Neural progenitor cell (in vitro differentiated cells): ENCODE results near the gene SLC27A1. TPM values are rescaled to one million over a fixed set of nuclear protein-coding genes. Genes with fewer than 3 reads are reported as not detected.

ENCODE experiments used
- DNase-seq: peaks from one replicate; pipeline ENCODE4 v3.0.0-alpha.2; 2016; ENCODE audit warnings: low spot score
- H2AFZ ChIP-seq: fragments of 200-600 bp; sonication (generic); replicated peaks from 2 replicates; pipeline ENCODE4 v1.6.1; 2016; ENCODE audit warnings: antibody characterized with exemption
- H3F3A ChIP-seq: fragments of 200-600 bp; sonication (generic); 2 replicates; pipeline ENCODE4 v1.6.1; 2016; ENCODE audit warnings: antibody characterized with exemption, low read depth
- H3K27ac ChIP-seq: fragments of 200-600 bp; sonication (generic); 2 replicates; pipeline ENCODE4 v1.5.1; 2016; ENCODE audit warnings: mild to moderate bottlenecking
- H3K27me3 ChIP-seq: fragments of 200-600 bp; sonication (generic); 2 replicates; pipeline ENCODE4 v1.6.1; 2016; ENCODE audit warnings: mild to moderate bottlenecking, moderate library complexity
- H3K36me3 ChIP-seq: fragments of 200-600 bp; sonication (generic); 2 replicates; pipeline ENCODE4 v1.5.1; 2016
- H3K4me1 ChIP-seq: fragments of 200-600 bp; sonication (generic); 2 replicates; pipeline ENCODE4 v1.6.1; 2016; ENCODE audit warnings: mixed run types
- H3K4me2 ChIP-seq: fragments of 200-600 bp; sonication (generic); 2 replicates; pipeline ENCODE4 v1.6.1; 2016
- H3K4me3 ChIP-seq: fragments of 200-600 bp; sonication (generic); 2 replicates; pipeline ENCODE4 v1.5.1; 2016
- H3K79me2 ChIP-seq: fragments of 200-600 bp; sonication (generic); 2 replicates; pipeline ENCODE4 v1.6.1; 2016; ENCODE audit warnings: low read depth
- H3K9ac ChIP-seq: fragments of 200-600 bp; sonication (generic); 2 replicates; pipeline ENCODE4 v1.6.1; 2016
- H3K9me3 ChIP-seq: fragments of 200-600 bp; sonication (generic); 2 replicates; pipeline ENCODE4 v1.5.1; 2016; ENCODE audit warnings: low read depth
- H4K20me1 ChIP-seq: fragments of 200-600 bp; sonication (generic); 2 replicates; pipeline ENCODE4 v1.6.1; 2016; ENCODE audit warnings: low read depth
- H3K27ac Mint-ChIP-seq: 3 replicates; pipeline ENCODE4 v1.8.0; 2021; ENCODE audit warnings: mixed read lengths
- H3K27me3 Mint-ChIP-seq: 2 replicates; pipeline ENCODE4 v1.8.0; 2022; ENCODE audit warnings: low read depth, mild to moderate bottlenecking, inconsistent platforms, moderate library complexity, mixed read lengths; ENCODE audit not compliant: insufficient read depth
- H3K36me3 Mint-ChIP-seq: 3 replicates; pipeline ENCODE4 v1.8.0; 2021; ENCODE audit warnings: mixed read lengths
- H3K4me1 Mint-ChIP-seq: 3 replicates; pipeline ENCODE4 v1.8.0; 2021; ENCODE audit warnings: mixed read lengths
- H3K4me3 Mint-ChIP-seq: 3 replicates; pipeline ENCODE4 v1.8.0; 2021; ENCODE audit warnings: mild to moderate bottlenecking, moderate library complexity, mixed read lengths
- H3K9me3 Mint-ChIP-seq: 3 replicates; pipeline ENCODE4 v1.8.0; 2020; ENCODE audit warnings: mixed read lengths
- EZH2 ChIP-seq: fragments of 200-600 bp; sonication (generic); IDR thresholded peaks from 2 replicates; pipeline ENCODE4 v1.6.1; 2017; ENCODE audit warnings: antibody characterized with exemption, mild to moderate bottlenecking, moderate library complexity
- EZH2phosphoT487 ChIP-seq: fragments of 200-600 bp; sonication (generic); IDR thresholded peaks from 2 replicates; pipeline ENCODE4 v1.6.1; 2017; ENCODE audit warnings: antibody characterized with exemption
- total RNA-seq: library from RNA; depleted of rRNA; stranded (reverse); fragments of >200 nt; gene quantifications from 2 replicates; pipeline ENCODE4 v1.2.3, GENCODE V29; 2015; ENCODE audit warnings: low replicate concordance
- TF ChIP-seq, protein P1 (sequence below): fragments of 200-600 bp; sonication (generic); IDR thresholded peaks from 2 replicates; pipeline ENCODE4 v1.5.1; 2017; ENCODE audit warnings: antibody characterized with exemption, mild to moderate bottlenecking

The SLC27A1 gene
- total RNA-seq, 1 donor from 2014 or later = 13.9 TPM

DNA sequence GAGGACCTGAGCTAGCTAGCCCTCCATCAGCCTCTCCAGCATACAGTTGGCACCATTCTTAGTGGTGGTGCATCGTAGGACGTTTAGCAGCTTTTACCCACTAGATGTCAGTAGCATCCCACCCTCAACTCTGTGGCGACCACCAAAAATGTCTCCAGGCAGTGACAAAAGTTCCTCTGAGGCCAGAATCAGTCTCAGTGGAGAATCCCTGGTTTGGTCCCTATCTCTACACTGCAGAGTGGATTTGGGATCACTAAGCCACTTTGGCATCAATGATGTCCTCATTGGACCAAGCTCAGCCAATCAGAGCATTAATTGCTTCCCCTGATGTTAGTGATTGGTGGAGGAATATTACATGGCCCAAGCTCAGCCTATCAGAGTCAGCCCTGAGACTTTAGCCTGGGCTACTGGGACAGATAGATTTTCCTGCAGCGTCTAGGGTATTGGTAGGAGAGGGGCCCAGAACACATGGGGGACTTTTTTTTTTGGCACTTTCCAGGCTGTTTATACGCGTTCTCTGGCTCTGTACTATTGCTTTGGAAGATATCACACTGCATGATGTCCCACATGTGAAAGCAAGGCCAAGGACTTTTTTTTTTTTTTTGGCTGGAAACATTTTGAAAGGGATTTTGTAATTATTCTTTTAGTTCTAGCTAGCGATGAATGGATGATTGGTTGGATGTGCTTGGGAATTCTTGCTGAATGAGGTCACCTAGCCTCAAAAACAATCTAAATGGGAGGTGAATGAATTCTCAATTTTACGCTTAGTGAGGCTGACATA is 28.9 kb upstream of the SLC27A1 start:
- peaks cover 8% of the 10 kb centered on the region for H3K27me3 ChIP-seq
- no peaks in the 10 kb centered on the region for H4K20me1 ChIP-seq
- TF ChIP-seq, protein P1, sequence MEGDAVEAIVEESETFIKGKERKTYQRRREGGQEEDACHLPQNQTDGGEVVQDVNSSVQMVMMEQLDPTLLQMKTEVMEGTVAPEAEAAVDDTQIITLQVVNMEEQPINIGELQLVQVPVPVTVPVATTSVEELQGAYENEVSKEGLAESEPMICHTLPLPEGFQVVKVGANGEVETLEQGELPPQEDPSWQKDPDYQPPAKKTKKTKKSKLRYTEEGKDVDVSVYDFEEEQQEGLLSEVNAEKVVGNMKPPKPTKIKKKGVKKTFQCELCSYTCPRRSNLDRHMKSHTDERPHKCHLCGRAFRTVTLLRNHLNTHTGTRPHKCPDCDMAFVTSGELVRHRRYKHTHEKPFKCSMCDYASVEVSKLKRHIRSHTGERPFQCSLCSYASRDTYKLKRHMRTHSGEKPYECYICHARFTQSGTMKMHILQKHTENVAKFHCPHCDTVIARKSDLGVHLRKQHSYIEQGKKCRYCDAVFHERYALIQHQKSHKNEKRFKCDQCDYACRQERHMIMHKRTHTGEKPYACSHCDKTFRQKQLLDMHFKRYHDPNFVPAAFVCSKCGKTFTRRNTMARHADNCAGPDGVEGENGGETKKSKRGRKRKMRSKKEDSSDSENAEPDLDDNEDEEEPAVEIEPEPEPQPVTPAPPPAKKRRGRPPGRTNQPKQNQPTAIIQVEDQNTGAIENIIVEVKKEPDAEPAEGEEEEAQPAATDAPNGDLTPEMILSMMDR = peak; percentile 63
- no peak for TF ChIP-seq EZH2phosphoT487
- no peaks in the 10 kb centered on the region for H3K36me3 Mint-ChIP-seq
- no peaks in the 10 kb centered on the region for H3K9me3 ChIP-seq
- H3K4me1 Mint-ChIP-seq = peaks cover 9% of the 10 kb centered on the region
- H3K4me1 ChIP-seq = no peaks in the 10 kb centered on the region
- H3K4me3 Mint-ChIP-seq = peak overlapping the region; percentile 43
- H3K4me3 ChIP-seq = no peak overlapping the region
- no peak overlapping the region for H3K4me2 ChIP-seq
- H3K79me2 ChIP-seq = no peaks in the 10 kb centered on the region
- H3K27ac ChIP-seq = no peak overlapping the region
- H3K36me3 ChIP-seq = no peaks in the 10 kb centered on the region
- peak; percentile 56 for DNase-seq
- H3K9me3 Mint-ChIP-seq = peaks cover 4% of the 10 kb centered on the region
- H3F3A ChIP-seq = no peaks in the 10 kb centered on the region
- H3K9ac ChIP-seq = no peak overlapping the region
- H2AFZ ChIP-seq = no peak overlapping the region
- H3K27ac Mint-ChIP-seq = peak overlapping the region; percentile 31
- H3K27me3 Mint-ChIP-seq = no peaks in the 10 kb centered on the region

DNA sequence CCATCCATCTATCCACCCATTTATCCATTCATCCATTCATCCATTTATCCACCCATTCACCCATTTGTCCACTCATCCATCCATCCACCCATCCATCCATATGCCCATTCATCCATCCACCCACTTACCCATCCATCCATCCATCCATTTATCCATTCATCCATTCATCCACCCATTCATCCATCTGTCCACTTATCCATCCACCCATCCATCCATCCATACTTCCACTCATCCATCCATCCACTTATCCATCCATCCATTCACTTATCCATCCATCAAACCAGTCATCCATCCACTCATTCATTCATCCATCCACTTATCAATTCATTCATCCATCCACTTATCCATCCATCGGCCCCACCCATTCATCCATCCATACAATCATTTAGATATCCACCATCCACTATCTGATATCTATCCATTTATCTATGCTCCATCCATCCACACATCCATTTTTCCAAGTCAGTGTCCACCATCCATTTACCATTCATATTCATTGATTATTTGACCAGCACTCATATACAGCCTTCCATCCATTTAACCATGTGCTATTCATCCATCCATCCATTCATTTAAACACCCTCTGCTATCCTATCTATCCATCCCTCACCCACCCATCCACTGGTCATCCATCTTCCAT is 24.7 kb upstream of the SLC27A1 start:
- H3K36me3 Mint-ChIP-seq = no peaks in the 10 kb centered on the region
- Histone ChIP-seq H3K79me2 (no peaks in the 10 kb centered on the region), H3K27me3 (peaks cover 47% of the 10 kb centered on the region), H2AFZ (no peak overlapping the region), H3K9me3 (no peaks in the 10 kb centered on the region), H3K27ac (no peak overlapping the region), H3K4me3 (no peak overlapping the region), H3K4me1 (no peaks in the 10 kb centered on the region), H3K9ac (no peak overlapping the region), H3K4me2 (no peak overlapping the region), H3K36me3 (no peaks in the 10 kb centered on the region), H3F3A (peaks cover 9% of the 10 kb centered on the region), H4K20me1 (no peaks in the 10 kb centered on the region)
- no peak for DNase-seq
- peaks cover 9% of the 10 kb centered on the region for H3K27me3 Mint-ChIP-seq
- H3K9me3 Mint-ChIP-seq = peaks cover 8% of the 10 kb centered on the region
- H3K27ac Mint-ChIP-seq = no peak overlapping the region
- no peak overlapping the region for H3K4me3 Mint-ChIP-seq
- TF ChIP-seq EZH2 (no peak), EZH2phosphoT487 (no peak)
- TF ChIP-seq, protein P1 = no peak
- peaks cover 18% of the 10 kb centered on the region for H3K4me1 Mint-ChIP-seq

DNA sequence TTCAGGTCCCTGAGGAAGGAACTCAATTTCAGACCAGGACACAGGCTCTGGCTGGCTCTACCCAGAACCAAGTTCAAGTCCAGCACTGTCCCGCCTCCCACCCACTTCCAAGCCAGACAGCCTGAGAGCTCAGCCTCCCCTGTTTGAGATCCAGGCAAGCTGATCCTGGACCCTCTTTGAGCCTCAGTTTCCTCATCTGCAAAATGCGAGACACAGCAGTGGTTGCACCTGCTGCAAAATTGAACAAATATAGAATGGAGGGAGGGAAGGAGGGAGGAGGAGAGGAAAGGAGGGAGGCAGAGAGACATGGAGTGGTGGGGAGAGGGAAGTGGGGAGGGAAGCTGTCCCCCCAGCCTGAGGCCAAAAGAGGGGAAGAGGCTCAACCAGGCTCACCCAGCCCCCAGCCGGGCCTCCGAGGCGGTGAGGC is 22.6 kb upstream of the SLC27A1 start:
- H3K27ac Mint-ChIP-seq = no peak overlapping the region
- no peak for DNase-seq
- TF ChIP-seq EZH2phosphoT487 = no peak
- peak; percentile 33 for TF ChIP-seq EZH2
- TF ChIP-seq, protein P1 = no peak

More for the DNA sequence above, 22.6 kb upstream of the SLC27A1 start:
- no peaks in the 10 kb centered on the region for H3K9me3 ChIP-seq
- H3K27me3 Mint-ChIP-seq = peaks cover 11% of the 10 kb centered on the region
- H3K36me3 Mint-ChIP-seq = no peaks in the 10 kb centered on the region
- H3F3A ChIP-seq = peaks cover 17% of the 10 kb centered on the region
- H3K4me3 Mint-ChIP-seq = peak overlapping the region; percentile 78
- no peaks in the 10 kb centered on the region for H4K20me1 ChIP-seq
- peaks cover 4% of the 10 kb centered on the region for H3K9me3 Mint-ChIP-seq
- peak overlapping the region; percentile 91 for H3K4me2 ChIP-seq
- no peak overlapping the region for H3K27ac ChIP-seq
- peaks cover 9% of the 10 kb centered on the region for H3K4me1 Mint-ChIP-seq
- H3K9ac ChIP-seq = no peak overlapping the region
- peak overlapping the region; percentile 60 for H3K4me3 ChIP-seq
- no peaks in the 10 kb centered on the region for H3K36me3 ChIP-seq
- no peaks in the 10 kb centered on the region for H3K4me1 ChIP-seq
- H3K79me2 ChIP-seq = no peaks in the 10 kb centered on the region
- H2AFZ ChIP-seq = peak overlapping the region; percentile 61
- peaks cover 47% of the 10 kb centered on the region for H3K27me3 ChIP-seq
